A549 (cell line): ENCODE data around the gene HOXA2.

Experiments
- CEBPB ChIP-seq, 2 experiments: fragments of >200 bp in 1 of 2; sonication (Bioruptor Twin) in 1 of 2; formaldehyde crosslinking in 1 of 2; IDR thresholded peaks; 2 replicates each; pipeline ENCODE4 v1.6.1; 2012 to 2016
- PHF8 ChIP-seq: fragments of 200-600 bp; sonication (generic); IDR thresholded peaks from 2 replicates; pipeline ENCODE4 v1.6.1; 2016; ENCODE audit warnings: low read depth, mild to moderate bottlenecking, antibody characterized with exemption, moderate library complexity, borderline replicate concordance
- POLR2A ChIP-seq: IDR thresholded peaks from 2 replicates; pipeline ENCODE4 v1.6.1; 2012; ENCODE audit warnings: mild to moderate bottlenecking, low read length
- POLR2AphosphoS2 ChIP-seq: conservative IDR thresholded peaks from 2 replicates; pipeline ENCODE4 v1.6.1; 2012; ENCODE audit warnings: low read length, improper control_type of control experiment, inconsistent platforms
- RNF2 ChIP-seq: fragments of 200-600 bp; sonication (generic); IDR thresholded peaks from 2 replicates; pipeline ENCODE4 v1.6.1; 2016; ENCODE audit warnings: low read depth, mild to moderate bottlenecking, antibody characterized with exemption, moderate library complexity, borderline replicate concordance

DNA sequence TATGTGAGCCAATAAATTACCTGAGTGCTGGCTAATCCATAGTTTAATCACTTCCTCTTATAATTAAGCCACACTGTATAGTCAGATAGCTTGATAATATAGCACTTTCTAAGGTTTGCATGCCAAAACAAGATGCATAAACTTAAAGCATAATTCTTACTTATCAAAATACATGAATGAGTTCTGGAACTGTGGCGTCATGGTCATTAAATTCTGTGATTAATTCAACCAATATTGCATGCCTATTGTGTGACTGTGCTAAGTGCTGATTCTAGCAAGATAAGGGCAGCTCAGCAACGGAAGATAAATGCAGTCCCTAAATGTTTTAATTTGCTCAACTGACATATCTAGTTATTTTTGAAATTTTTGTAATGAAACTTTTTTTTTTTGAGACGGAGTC, 36.3 kb downstream of the HOXA2 start:
- TF ChIP-seq RNF2 (no peak), CEBPB (IDR thresholded peaks at IDR 0.05) (no peak), POLR2A (no peak), PHF8 (no peak), POLR2AphosphoS2 (no peak)
